ENCODE results near the gene AMFR. TPM values are rescaled to one million over a fixed set of nuclear protein-coding genes. Genes with fewer than 3 reads are reported as not detected.

The AMFR gene
- 100 to 1,000 TPM; 172 to 216 (median 194) TPM for total RNA-seq

DNA sequence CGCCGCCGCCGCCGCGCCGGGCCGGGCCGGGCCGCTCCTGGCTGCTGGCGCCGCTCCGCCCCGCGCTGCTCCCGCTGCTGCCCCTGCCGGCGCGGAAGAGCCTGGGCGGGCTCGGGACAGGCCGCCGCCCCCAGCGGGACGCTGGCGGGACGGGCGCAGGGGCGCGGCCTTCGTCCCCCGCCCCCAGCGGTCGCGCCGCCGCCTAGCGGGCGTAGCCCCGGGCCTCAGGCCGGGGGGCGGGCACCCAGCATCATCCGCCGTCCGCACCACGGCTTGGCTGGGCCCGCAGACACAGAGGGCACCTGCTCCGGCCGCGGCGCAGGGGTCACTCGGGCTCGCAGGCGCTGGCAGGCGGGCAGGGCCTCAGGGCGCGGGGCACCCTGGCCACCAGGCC lies at the start of gene AMFR:
Gene AMFR, minus strand, starts transcription at position 107 of the 394 bp plus-strand sequence. CDS start 218 bp downstream, outside the sequence.
- peak within 1 kb of the TSS; percentile 93 to 96 for H3K4me3 ChIP-seq
- TF ChIP-seq, protein P1, sequence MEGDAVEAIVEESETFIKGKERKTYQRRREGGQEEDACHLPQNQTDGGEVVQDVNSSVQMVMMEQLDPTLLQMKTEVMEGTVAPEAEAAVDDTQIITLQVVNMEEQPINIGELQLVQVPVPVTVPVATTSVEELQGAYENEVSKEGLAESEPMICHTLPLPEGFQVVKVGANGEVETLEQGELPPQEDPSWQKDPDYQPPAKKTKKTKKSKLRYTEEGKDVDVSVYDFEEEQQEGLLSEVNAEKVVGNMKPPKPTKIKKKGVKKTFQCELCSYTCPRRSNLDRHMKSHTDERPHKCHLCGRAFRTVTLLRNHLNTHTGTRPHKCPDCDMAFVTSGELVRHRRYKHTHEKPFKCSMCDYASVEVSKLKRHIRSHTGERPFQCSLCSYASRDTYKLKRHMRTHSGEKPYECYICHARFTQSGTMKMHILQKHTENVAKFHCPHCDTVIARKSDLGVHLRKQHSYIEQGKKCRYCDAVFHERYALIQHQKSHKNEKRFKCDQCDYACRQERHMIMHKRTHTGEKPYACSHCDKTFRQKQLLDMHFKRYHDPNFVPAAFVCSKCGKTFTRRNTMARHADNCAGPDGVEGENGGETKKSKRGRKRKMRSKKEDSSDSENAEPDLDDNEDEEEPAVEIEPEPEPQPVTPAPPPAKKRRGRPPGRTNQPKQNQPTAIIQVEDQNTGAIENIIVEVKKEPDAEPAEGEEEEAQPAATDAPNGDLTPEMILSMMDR (IDR thresholded peaks at IDR 0.05) = peak in 3 of 4 experiments; percentile 63 to 87 (median 87)
- TF ChIP-seq POLR2AphosphoS5 (IDR thresholded peaks at IDR 0.05) (no peak), POLR2A (IDR thresholded peaks at IDR 0.05) (peak; percentile 2 to 31), EP300 (IDR thresholded peaks at IDR 0.05) (no peak)
- H3K27me3 ChIP-seq = no peaks in the 10 kb centered on the region
- peaks cover 0 to 44% (median 8%) of the 10 kb centered on the region in 3 donors for H3K4me1 ChIP-seq
- peak; percentile 99 for ATAC-seq
- WGBS, 2 donors (ENCODE audit: low coverage in 1 of 2) = no CpG with 5 or more reads among the region's 57 CpGs
- peaks cover 0 to 9% of the 10 kb centered on the region in 2 donors for H3K36me3 ChIP-seq
- peak within 1 kb of the TSS; percentile 76 to 96 (median 95) for H3K27ac ChIP-seq
- H3K9me3 ChIP-seq = no peaks in the 10 kb centered on the region

DNA sequence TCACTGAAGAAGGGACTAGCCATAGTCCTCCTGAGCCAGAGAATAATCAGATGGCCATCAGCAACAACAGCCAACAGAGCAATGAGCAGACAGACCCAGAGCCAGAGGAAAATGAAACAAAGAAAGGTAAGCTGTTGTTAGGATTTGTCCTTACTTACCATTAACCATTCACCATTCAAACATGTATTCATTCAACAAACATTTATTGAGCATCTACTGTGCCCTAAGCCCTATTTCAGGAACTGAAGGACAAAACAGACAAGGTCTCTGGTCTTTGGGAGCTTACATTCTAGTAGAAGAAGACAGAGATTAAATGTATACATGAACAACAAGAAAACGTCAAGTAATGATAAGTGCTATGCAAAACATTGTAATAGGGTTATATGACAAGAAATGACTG lies 45.3 kb upstream of the AMFR start:
- no peak overlapping the region for H3K4me3 ChIP-seq
- no peak overlapping the region for H3K27ac ChIP-seq
- H3K9me3 ChIP-seq = no peaks in the 10 kb centered on the region
- H3K27me3 ChIP-seq = no peaks in the 10 kb centered on the region
- TF ChIP-seq POLR2A (IDR thresholded peaks at IDR 0.05) = no peak
- no peak for TF ChIP-seq EP300 (IDR thresholded peaks at IDR 0.05)
- TF ChIP-seq POLR2AphosphoS5 (IDR thresholded peaks at IDR 0.05) = no peak
- no peak for ATAC-seq
- 60% methylated on average over 1 of the region's 1 CpG; no CpG with 5 or more reads in 1 of the 2 donors for WGBS, 2 donors (ENCODE audit: low coverage in 1 of 2)
- no peaks in the 10 kb centered on the region for H3K4me1 ChIP-seq
- peaks cover 9 to 100% of the 10 kb centered on the region in 2 donors for H3K36me3 ChIP-seq

DNA sequence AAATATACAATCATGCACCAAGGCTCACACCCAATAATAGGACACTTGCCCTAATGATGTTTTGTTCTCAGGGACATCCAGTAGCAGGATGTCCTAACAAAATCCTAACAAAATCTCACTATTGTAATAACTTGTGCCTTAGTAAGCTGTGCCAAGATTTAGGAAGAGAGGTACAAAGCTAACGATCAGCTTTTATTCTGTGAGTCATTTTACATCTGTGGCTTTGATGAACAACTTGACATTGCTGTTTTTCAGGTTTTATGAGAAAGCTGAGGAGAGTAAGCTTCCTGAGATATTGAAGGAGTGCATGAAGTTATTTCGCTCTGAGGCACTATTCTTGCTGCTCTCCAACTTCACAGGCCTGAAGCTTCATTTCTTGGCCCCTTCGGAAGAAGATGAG lies 44.9 kb upstream of the AMFR start:
- Histone ChIP-seq H3K27ac (no peak overlapping the region), H3K36me3 (peaks cover 7 to 100% of the 10 kb centered on the region in 2 donors), H3K9me3 (no peaks in the 10 kb centered on the region), H3K4me3 (no peak overlapping the region), H3K27me3 (no peaks in the 10 kb centered on the region), H3K4me1 (no peaks in the 10 kb centered on the region)
- 79 to 95% methylated on average over 3 of the region's 3 CpGs for WGBS, 2 donors (ENCODE audit: low coverage in 1 of 2)
- TF ChIP-seq EP300 (IDR thresholded peaks at IDR 0.05) (no peak), POLR2AphosphoS5 (IDR thresholded peaks at IDR 0.05) (no peak), POLR2A (IDR thresholded peaks at IDR 0.05) (no peak)
- TF ChIP-seq, protein P1 (IDR thresholded peaks at IDR 0.05) = no peak
- ATAC-seq = no peak

- ATAC-seq = no peak
- 87 to 96% methylated on average over 3 to 4 of the region's 7 CpGs for WGBS, 2 donors (ENCODE audit: low coverage in 1 of 2)
- peaks cover 2 to 100% of the 10 kb centered on the region in 2 donors for H3K36me3 ChIP-seq
These were observed 44.4 kb upstream of the AMFR start for GRCh38 chr16:56469748-56470147.

GRCh38 chr16:56468800-56469199 lies 43.5 kb upstream of the AMFR start:
- no peaks in the 10 kb centered on the region for H3K27me3 ChIP-seq
- no peak for ATAC-seq
- TF ChIP-seq POLR2AphosphoS5 (IDR thresholded peaks at IDR 0.05) (no peak), POLR2A (IDR thresholded peaks at IDR 0.05) (no peak), EP300 (IDR thresholded peaks at IDR 0.05) (no peak)
- TF ChIP-seq, protein P1 (IDR thresholded peaks at IDR 0.05) = no peak
- H3K4me3 ChIP-seq = no peak overlapping the region
- no peak overlapping the region for H3K27ac ChIP-seq
- H3K36me3 ChIP-seq = peaks cover 2 to 100% of the 10 kb centered on the region in 2 donors
- no peaks in the 10 kb centered on the region for H3K4me1 ChIP-seq
- no peaks in the 10 kb centered on the region for H3K9me3 ChIP-seq

More at GRCh38 chr16:56469748-56470147, 44.4 kb upstream of the AMFR start:
- no peak for TF ChIP-seq POLR2AphosphoS5 (IDR thresholded peaks at IDR 0.05)
- no peaks in the 10 kb centered on the region for H3K4me1 ChIP-seq
- H3K4me3 ChIP-seq = no peak overlapping the region
- H3K27me3 ChIP-seq = no peaks in the 10 kb centered on the region
- no peak overlapping the region for H3K27ac ChIP-seq
- H3K9me3 ChIP-seq = no peaks in the 10 kb centered on the region

GRCh38 chr16:56466344-56466743 lies 41.0 kb upstream of the AMFR start:
- TF ChIP-seq POLR2AphosphoS5 (IDR thresholded peaks at IDR 0.05) (no peak), POLR2A (IDR thresholded peaks at IDR 0.05) (no peak), EP300 (IDR thresholded peaks at IDR 0.05) (no peak)
- TF ChIP-seq, protein P1 (IDR thresholded peaks at IDR 0.05) = no peak
- Histone ChIP-seq H3K36me3 (peaks cover 2 to 96% of the 10 kb centered on the region in 2 donors), H3K27ac (no peak overlapping the region), H3K4me1 (no peaks in the 10 kb centered on the region), H3K4me3 (no peak overlapping the region), H3K9me3 (no peaks in the 10 kb centered on the region), H3K27me3 (no peaks in the 10 kb centered on the region)
- 90 to 100% methylated on average over 2 of the region's 2 CpGs for WGBS, 2 donors (ENCODE audit: low coverage in 1 of 2)
- ATAC-seq = no peak
